DMS53 treated with DMSO at 0.1 percent for 48 hours (cell line): ENCODE measurements around the gene NLGN2.
"Not testable (repeated sequence)": the region's sequence is repeated elsewhere in the genome, so short reads cannot be mapped to it uniquely, and the experiment has no call there.

Source experiments
- DNase-seq: peaks from one replicate; lab custom pipeline; 2025; ENCODE audit not compliant: unreplicated experiment; lab: John Stamatoyannopoulos, UW

NLGN2 gene

DNA sequence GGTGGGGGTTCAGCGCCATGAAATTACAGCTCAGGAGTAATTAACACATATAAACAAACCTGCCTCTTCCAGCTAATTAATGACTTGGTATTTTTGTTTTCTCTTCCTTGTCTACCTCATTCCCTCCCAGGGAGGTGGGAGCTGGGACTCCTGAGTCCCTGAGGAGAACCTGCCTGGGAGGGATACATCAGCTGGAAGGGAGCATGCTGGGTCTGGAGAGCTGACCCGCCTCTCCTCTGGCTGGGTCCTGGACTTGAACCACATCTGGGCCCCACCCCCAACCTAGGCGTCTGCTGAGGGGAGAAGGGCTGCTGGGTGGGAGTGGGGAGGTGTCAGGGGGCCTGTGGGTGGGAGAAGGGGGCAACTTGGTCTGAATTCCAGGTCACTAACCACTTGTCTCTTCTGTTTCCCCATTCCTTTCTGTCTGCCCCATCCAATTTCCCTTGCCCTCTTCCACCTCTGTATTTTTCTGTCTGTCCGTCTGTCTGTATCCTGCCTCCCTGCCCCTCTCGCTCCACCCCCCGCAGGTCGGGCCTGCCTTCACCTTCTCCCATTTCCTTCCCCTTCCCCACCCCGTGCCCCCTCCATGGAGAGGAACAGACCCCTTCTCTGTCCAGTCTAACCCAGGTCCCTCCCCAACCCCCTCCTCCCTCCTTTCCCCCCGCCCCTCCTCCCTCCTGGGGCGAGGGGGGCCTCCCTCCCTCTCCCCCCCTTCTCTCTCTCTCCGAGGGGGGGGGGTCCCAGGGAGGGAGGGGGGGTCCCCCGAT is at the start of gene NLGN2:
Gene NLGN2, plus strand, starts transcription at position 361 of the 767 bp plus-strand sequence. CDS start 411 bp downstream, outside the sequence.
- no peak for DNase-seq

DNA sequence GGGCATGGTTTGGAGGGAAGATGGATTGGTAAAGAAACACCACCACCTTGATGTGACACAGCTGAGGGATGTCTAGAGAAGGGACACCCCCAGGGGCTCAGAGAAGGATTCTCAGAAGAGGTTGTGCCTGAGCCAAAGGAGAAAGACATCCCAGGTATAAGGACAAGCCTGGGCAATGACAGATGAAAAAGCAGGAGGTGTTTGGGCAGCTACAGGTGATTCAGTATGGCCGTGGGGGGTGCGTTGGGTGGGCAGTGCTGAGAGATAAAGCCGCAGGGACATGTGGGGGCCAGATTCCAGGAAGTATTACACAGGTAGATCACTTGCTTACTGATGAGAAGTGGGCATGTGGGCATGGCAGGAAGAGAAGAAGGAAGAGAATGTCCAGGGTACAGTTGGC is 45.7 kb upstream of the NLGN2 start:
- no peak for DNase-seq

DNA sequence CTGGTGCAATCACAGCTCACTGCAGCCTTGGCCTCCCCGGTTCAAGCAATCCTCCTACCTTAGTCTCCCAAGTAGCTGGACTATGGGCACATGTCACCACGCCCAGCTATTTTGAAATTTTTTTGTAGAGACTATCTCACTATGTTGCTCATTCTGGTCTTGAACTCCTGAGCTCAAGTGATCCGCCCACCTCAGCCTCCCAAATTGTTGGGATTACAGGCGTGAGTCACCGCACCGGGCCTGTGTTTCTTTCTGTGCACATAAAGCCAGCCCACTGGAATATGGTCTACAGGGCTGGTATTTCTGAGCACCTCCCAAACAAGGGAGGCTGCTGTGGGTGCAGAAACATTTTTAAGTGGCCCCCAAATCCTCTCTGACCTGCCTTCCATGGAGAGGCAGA is 44.3 kb upstream of the NLGN2 start:
- DNase-seq, result no peak

DNA sequence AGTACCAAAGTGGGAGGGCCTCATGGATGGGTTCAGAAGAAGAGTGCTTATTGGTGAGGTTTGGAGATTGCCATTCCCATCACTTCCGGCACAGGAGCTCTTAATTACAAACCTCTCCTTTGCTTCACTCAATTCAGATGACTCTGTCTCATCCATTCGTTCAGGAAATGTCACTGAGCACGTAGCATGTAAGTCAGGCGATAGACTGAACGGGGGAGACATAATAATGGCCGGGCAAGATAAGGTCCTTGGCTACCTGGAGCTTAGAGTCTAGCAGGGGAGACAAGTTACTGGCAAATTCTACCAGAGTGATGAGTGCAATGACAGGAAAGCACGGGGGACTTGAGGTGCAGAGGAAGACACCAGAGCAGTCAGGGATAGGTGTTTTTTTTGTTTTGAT is 41.7 kb upstream of the NLGN2 start:
- not testable (repeated sequence) for DNase-seq

GRCh38 chr17:7367083-7367482 is 40.6 kb upstream of the NLGN2 start:
- DNase-seq, result no peak

- DNase-seq, result no peak
These were observed 39.6 kb upstream of the NLGN2 start for GRCh38 chr17:7367918-7368598.

- not testable (repeated sequence) for DNase-seq
These were observed 39.0 kb upstream of the NLGN2 start for GRCh38 chr17:7368599-7368994.

GRCh38 chr17:7369825-7370224 is 37.8 kb upstream of the NLGN2 start:
- DNase-seq, result no peak

DNA sequence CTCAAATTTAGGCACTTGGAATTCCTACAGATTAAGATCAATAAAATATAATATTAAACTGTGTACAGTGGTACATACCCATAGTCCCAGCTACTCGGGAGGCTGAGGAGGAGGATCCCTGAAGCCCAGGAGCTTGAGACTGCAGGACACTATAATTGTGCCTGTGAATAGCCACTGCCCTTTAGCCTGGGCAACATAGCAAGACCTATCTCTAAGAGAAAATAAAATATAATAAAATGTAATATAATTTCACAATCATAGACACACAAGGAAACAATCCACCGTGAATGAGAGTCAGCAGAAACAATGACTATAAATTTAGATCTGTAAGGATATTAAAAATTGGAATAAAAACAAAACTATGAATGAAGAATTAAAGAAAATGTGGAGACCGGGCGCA is 36.8 kb upstream of the NLGN2 start:
- no peak for DNase-seq

DNA sequence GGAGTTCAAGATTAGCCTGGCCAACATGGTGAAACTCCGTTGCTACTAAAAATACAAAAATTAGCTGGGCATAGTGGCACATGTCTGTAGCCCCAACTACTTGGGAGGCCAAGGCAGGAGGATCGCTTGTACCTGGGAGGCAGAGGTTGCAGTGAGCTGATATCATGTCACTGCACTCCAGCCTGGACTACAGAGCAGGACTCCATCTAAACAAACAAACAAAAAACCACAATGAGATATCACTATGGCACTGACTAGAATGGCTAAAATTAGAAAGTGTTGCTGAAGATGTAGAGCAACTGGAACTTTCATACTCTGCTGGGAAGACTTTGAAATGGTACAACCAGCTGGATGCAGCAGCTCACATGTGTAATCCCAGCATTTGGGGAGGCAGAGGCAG is 33.3 kb upstream of the NLGN2 start:
- no peak for DNase-seq

DNA sequence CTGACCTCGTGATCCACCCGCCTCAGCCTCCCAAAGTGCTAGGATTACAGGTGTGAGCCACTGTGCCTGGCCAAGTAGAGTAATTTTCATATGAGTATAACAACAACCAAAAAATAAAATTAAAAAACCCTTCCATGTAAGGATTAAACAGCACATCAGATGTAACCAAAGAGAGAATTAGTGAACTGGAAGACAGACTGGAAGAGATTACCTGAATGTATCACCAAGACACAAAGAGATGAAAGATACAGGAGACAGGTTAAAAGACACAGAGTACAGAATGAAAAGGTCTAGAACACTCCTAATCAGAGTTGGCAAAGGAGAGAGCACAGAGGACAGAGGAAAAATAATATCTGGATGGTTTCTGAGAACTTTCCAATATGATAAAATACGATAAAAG is 28.5 kb upstream of the NLGN2 start:
- no peak for DNase-seq

DNA sequence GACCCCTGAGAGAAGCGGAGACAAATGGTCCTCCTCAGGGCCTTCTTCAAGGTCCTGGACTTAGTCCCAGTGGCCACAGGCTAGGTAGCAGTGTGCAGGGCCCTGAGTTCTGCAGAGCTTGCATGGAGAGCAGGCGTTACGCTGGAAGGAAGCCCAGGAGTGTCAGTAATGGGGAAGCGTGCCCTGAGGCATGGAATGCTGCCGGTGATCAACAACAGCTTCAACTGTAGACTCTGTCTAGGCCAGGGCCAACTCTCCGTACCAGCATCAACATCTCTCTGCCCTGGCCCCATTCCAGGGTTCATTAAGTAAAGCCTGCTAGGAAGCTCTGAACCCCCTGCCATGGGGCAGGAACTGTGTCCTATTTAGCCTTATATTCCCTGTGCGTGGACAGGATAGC is 27.3 kb upstream of the NLGN2 start:
- DNase-seq, result no peak

DNA sequence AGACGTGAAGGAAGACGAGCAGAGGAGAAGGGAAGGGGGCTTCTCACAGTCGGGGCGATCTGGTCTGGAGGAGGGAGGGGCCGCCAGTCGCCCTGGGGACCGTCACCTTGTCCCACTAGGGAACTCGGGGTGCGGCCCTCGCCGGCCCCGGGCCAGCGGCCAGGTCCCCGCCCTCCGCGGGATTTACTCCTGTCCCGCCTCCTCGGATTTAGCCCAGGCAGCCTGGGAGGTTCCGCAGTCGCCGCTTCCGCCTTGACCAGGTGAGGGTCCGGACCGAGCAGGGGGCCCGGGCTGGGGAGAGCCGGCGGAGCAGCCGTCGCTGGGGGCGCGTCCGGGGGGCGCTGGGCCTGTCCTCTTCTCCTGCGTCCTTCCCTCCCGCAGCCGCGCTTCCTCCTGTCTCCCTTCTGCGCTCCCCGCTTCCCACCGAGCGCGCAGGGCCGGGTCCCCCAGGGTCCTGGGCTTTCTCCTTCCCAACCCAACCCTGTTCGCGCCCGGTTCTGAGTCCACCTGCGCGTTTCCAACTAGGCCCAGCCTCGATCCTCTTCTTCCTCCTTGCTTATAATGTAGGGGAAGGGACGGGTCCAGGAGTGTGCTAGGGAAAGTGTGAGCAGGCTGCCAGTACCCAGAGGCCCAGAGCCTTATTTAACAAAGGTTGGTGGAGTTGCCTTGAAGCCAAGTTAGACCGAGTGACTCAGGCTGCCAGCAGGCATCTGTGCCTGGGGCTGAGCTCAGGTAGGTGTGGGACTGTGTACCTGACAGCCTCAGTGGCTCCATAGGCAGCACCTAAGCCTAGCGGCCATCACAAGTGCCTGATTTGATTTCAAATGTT is 26.6 kb upstream of the NLGN2 start, which contains the start of gene TNK1:
Gene TNK1, plus strand, starts transcription at position 235 of the 829 bp plus-strand sequence. CDS start 1,838 bp downstream, outside the sequence.
- peak; percentile 25 for DNase-seq

DNA sequence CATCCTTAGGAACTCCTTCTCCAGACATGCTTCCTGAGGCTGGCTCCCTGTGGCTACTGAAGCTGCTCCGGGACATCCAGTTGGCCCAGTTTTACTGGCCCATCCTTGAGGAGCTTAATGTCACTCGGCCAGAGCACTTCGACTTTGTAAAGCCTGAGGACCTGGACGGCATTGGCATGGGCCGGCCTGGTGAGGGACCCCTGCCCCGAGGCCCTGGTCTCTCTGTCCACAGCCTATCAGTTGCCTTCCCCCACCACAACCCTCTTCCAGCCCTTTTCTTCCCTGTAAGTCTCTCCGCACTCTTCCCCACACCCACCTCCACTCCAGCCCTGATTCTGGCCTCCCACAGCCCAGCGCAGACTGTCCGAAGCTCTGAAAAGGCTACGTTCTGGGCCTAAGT is 24.7 kb upstream of the NLGN2 start:
- DNase-seq, result no peak

DNA sequence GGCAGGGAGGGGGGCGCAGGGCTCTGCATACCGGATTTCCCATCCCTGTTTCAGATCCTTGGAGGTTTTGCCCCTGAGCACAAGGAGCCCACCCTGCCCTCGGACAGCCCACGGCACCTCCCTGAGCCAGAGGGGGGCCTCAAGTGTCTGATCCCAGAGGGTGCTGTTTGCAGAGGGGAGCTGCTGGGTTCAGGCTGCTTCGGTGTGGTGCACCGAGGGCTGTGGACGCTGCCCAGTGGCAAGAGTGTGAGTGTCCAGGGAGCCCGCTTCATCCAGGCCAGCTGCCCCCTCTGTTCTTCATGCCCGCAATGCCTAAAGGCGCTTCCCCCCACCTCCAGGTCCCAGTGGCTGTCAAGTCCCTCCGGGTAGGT is 24.3 kb upstream of the NLGN2 start:
- DNase-seq, result no peak

DNA sequence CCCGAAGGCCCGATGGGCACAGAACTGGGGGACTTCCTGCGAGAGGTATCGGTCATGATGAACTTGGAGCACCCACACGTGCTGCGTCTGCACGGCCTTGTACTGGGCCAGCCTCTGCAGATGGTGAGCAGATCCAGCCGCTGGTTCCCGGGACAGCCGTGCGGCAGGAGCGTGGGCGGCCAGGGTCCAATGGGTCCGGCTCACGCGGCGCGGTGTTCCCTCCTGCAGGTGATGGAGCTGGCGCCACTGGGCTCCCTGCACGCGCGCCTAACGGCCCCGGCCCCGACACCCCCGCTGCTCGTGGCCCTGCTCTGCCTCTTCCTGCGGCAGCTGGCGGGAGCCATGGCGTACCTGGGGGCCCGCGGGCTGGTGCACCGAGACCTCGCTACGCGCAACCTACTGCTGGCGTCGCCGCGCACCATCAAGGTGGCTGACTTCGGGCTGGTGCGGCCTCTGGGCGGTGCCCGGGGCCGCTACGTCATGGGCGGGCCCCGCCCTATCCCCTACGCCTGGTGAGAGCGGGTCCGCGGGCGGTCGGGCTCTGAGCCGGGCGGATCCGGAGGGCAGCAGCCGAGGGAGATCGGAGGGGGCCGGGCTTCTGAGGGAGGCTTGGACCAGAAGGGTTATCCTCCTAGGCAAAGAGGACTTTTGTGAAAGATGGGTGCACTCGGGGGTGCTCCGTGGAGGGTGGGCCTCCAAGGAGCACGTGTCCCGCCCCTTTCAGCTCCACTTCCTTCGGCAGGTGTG is 23.7 kb upstream of the NLGN2 start:
- no peak for DNase-seq

- DNase-seq, result no peak
These were observed 23.1 kb upstream of the NLGN2 start for GRCh38 chr17:7384489-7385081.

DNA sequence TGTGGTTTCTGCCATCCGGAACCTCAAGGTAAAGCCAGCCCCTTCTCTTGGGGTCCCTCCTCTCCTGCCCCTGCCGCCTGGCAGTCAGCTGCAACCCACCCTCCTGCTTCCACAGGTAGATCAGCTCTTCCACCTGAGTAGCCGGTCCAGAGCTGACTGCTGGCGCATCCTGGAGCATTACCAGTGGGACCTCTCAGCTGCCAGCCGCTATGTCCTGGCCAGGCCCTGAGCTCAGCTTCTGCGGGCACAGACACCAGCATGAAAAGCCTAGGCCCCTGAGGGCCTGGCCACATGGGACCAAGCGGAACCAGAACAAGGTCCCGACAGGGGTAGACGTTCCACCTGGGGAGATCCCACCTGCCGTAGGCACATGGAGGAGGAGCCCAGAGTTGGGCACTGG is 18.8 kb upstream of the NLGN2 start:
- DNase-seq, result no peak

DNA sequence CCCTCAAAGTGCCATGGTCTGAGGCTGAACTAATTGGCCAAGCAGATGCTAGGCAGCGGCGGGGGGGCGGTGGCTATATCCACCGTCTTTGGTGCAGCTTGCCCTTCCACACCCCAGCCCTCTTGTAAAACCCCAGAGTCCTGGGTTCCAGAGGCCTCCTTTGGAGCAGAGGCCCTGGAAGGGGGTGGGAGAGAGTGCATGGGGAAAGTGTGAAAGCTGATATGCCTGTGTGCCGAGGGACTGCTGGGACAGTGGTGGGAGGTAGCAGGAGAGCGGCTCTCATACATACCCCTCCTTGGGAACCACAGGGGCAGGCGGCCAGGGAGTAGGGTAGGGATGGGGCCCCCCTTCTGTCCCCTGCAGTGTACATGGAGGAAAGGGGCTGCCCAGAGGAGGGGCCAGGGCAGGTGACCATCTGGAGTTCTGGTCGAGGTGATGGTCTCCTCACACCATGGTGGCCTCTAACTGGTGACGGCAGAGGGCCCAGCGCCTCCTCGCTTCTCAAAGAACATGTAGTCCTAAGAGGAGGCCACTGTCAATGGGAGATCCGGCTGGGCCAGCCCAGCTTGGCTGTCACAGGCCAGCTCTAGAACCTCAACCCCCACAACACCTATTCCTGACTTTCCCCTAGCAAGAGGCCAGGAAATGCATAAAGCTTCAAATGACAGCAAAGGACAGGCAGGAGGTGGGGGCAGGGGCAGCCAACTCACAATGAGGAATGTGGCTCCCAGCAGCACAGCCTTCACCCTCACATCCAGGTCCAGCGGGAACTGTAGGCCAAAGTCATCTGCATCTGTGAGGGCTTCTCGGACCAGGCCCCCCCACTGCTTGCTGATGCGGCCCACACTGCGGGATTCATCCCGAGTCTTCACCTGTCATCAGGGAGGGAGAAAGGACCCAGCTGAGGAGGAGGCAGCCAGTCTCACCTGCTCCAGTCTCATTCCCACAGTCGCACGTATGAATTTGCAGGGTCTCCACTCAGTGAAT is 17.4 kb upstream of the NLGN2 start:
- DNase-seq, result no peak
